Esophagus muscularis mucosa (tissue), 4 donors: ENCODE data around the gene SLC22A2.

ENCODE experiments used
- EP300 ChIP-seq: sonication (generic); formaldehyde crosslinking; IDR thresholded peaks from one replicate; pipeline ENCODE4 v1.6.1; 2017; ENCODE audit warnings: antibody characterized with exemption
- POLR2A ChIP-seq: fragments of 450-650 bp; IDR thresholded peaks from one replicate; pipeline ENCODE4 v1.6.1; 2017; ENCODE audit warnings: antibody characterized with exemption, moderate library complexity, mild to moderate bottlenecking, low read depth
- POLR2AphosphoS5 ChIP-seq, 2 donors: sonication (generic); formaldehyde crosslinking; IDR thresholded peaks; one replicate each; pipeline ENCODE4 v1.6.1; 2017; ENCODE audit warnings: antibody characterized with exemption in 2 of 2
- TF ChIP-seq, protein P1 (sequence below), 3 experiments: fragments of 200-600 bp in 2 of 3; fragments of 450-650 bp in 1 of 3; sonication (generic) in 2 of 3; IDR thresholded peaks; one replicate each; pipeline ENCODE4 v1.5.1; 2017 to 2019; ENCODE audit warnings: antibody characterized with exemption in 3 of 3, mild to moderate bottlenecking in 2 of 3, moderate library complexity in 1 of 3

DNA sequence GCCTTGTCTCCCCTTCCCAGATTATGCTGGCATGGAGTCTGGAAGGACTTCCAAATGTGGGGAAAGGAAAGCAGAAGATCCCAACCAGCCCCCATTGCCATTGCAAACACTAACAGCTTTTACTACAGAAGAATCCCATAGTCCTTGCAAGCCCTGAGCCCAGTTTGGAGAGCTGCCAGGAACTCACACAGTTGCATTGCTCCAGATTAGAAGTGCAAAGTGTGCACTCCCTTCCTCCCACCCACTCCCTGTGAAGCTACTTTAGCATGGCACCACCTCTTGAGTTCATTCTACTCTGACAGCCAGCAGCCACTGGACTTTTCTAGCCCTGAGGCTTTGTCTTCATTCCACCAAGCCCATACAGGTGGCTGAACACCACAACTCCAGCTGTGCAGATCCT is 67.6 kb downstream of the SLC22A2 start:
- TF ChIP-seq, protein P1, sequence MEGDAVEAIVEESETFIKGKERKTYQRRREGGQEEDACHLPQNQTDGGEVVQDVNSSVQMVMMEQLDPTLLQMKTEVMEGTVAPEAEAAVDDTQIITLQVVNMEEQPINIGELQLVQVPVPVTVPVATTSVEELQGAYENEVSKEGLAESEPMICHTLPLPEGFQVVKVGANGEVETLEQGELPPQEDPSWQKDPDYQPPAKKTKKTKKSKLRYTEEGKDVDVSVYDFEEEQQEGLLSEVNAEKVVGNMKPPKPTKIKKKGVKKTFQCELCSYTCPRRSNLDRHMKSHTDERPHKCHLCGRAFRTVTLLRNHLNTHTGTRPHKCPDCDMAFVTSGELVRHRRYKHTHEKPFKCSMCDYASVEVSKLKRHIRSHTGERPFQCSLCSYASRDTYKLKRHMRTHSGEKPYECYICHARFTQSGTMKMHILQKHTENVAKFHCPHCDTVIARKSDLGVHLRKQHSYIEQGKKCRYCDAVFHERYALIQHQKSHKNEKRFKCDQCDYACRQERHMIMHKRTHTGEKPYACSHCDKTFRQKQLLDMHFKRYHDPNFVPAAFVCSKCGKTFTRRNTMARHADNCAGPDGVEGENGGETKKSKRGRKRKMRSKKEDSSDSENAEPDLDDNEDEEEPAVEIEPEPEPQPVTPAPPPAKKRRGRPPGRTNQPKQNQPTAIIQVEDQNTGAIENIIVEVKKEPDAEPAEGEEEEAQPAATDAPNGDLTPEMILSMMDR (IDR thresholded peaks at IDR 0.05) = no peak
- TF ChIP-seq EP300 = no peak
- no peak for TF ChIP-seq POLR2AphosphoS5 (IDR thresholded peaks at IDR 0.05)
- TF ChIP-seq POLR2A = no peak
